GM12892 (cell line): ENCODE results near the gene PIK3R6.

Experiments used
- POLR2A ChIP-seq: IDR thresholded peaks from 2 replicates; pipeline ENCODE4 v1.6.1; 2011; ENCODE audit warnings: low read depth, low read length, control low read depth
- POLR2AphosphoS5 ChIP-seq: IDR thresholded peaks from 2 replicates; pipeline ENCODE4 v1.6.1; 2011; ENCODE audit warnings: low read depth, low read length, control low read depth
- TAF1 ChIP-seq: IDR thresholded peaks from 2 replicates; pipeline ENCODE4 v1.6.1; 2011; ENCODE audit warnings: low read depth, mild to moderate bottlenecking, control low read depth, low read length, borderline replicate concordance

DNA sequence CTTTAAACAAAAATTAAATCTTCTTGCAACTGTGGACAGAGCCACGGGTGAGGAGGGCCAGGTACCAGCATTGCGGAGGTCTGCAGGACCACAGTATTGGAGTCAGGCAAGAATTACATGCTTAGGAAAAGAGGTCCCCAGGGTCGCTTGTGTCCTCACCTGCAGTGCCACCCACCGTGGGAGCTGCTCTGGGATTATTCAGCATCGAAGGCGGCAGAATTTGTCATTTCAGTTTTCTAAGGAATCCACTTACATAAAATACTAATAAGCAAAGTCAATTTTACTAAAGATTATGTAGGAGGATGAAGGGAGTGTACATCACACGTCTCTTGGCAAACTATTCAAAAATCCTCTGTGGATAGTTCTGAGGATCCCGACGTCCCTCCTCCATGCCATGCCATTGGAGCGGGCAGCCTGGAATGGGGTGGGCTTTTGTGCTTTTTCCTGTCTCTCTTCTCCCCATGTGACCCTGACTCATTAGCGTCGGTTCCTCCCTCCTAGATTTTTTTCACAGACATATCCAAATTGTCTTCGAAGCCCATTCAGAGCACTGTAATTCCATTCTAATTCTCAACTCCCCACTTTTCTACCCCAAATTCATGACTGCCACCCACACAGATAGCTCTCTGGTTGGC is 3.0 kb upstream of the PIK3R6 start:
- TF ChIP-seq TAF1 (no peak), POLR2A (no peak), POLR2AphosphoS5 (no peak)
